Left ventricle myocardium superior (tissue), 1 donor: Measurements from ENCODE around the gene NFIX. TPM values are rescaled to one million over a fixed set of nuclear protein-coding genes. Genes with fewer than 3 reads are reported as not detected.

ENCODE experiments used
- ATAC-seq: fragments of 200-7000 bp; cut with Tn5 transposase; one replicate; pipeline ENCODE4 v1.9.1; 2020; ENCODE audit warnings: mild to moderate bottlenecking, moderate library complexity
- DNase-seq: peaks from one replicate; pipeline ENCODE4 v3.0.0-alpha.2; 2020
- intact Hi-C: fragments of 100-400 bp; cut with micrococcal nuclease; formaldehyde crosslinking; loops from one replicate; pipeline ENCODE4 v1.11.0; 2022
- total RNA-seq: library from RNA; stranded (reverse); fragmentation: NEBNext Ultra II Directional; extraction: Animal tissue kit (Norgen Biotek cat#: 25700); gene quantifications from one replicate; pipeline ENCODE4 v1.2.1, GENCODE V29; 2021
- donor health status: DM: no; HTN: yes; CAD: no; lungs with severe emphysema.

The NFIX gene
- total RNA-seq, 1 donor from 2014 or later = 171 TPM

- DNase-seq = peak; percentile 77
- ATAC-seq = peak; percentile 27
- intact Hi-C loops = no loop called here
These were observed 65.1 kb downstream of the NFIX start for GRCh38 chr19:13060233-13060963.

DNA sequence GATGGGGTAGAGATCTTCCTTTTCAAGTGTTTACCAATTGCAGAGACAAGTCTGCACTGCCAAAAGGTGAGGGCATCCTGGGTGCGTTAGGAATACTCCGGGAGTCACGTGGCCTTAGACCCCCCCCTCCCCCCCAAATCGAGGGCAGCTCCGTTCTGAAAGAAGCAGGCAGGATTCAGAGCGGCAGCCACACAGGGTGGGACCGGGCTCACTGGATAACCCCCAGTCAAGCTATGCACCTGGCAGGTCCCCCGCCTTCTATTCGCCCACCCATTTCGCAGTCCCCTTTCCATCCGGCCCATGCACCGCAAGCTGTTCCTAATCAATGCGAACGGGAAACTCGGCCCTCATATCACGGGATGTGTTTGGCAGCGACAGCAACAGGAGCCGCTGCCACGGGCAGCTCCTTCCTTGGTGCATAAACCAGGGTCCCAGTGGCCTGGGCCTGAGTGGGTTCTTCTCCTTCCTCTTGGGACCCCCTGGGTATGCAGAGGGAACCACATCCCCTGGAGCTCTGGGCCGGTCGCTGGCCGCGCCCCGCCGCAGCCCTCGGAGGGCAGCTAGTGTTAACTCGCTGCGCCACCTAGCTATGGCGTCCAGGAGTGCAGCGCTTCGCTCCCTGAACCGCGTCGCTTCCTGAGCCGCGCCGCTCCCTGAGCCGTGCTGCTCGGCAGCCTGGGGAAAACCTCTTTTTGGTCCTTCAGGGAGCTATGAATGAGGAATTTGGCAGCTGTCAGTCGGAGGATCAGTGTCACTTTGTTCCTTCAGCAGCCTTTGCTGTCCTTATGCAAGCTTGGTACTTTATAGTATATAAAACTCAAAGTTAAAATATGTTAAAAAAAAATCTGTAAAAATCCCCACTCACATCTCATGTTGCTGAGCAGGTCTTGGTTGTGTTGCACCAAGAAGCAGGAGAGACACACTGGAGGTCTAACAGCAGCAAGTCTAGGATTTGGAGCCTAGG, 66.0 kb downstream of the NFIX start:
- peak; percentile 68 for ATAC-seq
- intact Hi-C loops = no loop called here
- peak; percentile 94 for DNase-seq

- intact Hi-C loops = no loop called here
- no peak for ATAC-seq
- no peak for DNase-seq
These were observed 67.0 kb downstream of the NFIX start for GRCh38 chr19:13062317-13062716.

DNA sequence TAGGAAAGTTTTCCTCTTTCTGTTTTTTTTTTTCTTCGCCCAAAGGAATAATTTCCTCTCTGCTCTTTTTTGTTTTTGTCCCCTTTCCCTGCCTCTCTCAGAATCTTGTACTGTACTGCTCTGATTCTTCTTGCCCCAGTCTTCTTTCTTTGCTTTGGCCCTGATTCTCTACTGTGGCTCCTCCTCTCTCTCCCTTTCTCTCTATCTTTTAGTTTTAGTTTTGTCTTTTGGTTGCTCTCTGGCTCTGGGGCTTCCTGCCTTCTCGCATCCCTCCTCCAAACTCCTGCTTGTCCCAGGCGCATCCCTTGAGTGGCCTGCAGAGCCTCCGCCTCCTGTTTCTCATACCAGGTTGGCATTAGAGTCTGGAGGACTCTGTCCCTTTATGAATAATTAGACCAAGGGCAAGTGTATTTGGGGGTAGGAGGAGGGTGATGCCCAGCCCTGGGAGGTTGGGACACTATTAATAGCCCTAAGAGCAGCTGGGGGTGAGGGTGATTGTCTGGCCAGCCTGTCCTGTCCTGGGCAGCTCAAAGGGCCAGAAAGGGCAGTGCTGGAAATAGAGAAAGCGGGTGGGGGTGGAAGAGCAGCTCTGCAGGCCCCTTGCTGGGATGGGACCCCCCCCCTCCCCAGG, 68.3 kb downstream of the NFIX start:
- DNase-seq (peak; percentile 74), ATAC-seq (peak; percentile 79)
- intact Hi-C loops = no loop called here

DNA sequence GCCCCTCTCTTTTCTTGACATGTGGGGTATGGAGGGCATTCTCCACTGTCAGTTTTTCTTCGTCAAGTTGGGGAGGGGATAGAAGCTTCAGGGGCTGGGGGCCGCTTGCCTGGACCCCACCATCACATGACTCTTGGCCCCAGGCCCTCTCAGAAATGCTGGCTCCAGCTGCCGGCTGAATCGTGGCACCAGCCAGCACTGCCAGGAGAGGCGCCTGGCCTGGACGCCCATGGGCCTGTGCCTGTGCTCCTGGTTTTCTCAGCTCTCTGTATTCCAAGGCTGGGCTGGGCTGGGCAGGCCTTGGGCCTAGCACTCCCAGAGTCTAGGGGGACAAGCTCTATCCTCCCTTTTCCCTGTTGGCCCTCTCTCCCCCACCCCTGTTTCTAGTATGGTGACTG, 68.8 kb downstream of the NFIX start:
- intact Hi-C loops = no loop called here
- ATAC-seq = peak; percentile 63
- DNase-seq = peak; percentile 82

DNA sequence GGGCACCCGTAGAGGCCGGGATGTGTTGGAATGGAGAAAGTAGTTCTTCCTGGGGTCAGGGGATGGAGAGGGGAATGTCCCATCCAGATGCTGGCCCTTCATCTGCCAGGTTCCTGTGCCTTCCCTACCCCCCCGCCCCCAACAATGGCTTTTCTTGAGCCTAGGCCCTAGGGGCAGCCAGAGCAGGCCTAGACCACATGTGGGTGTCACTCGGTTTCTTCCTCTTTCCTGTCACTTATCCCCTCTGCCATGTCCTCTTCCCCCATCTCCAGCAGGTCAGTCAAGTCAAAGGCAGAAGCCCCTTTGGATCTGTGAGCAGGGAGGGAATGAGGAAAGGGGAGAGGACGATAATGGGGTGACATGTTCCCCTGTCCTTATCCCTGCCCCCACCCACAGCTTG, 71.0 kb downstream of the NFIX start:
- intact Hi-C loops = no loop called here
- ATAC-seq (no peak), DNase-seq (no peak)

GRCh38 chr19:13066933-13067807, 71.9 kb downstream of the NFIX start:
- ATAC-seq = no peak
- intact Hi-C loops = no loop called here
- no peak for DNase-seq

DNA sequence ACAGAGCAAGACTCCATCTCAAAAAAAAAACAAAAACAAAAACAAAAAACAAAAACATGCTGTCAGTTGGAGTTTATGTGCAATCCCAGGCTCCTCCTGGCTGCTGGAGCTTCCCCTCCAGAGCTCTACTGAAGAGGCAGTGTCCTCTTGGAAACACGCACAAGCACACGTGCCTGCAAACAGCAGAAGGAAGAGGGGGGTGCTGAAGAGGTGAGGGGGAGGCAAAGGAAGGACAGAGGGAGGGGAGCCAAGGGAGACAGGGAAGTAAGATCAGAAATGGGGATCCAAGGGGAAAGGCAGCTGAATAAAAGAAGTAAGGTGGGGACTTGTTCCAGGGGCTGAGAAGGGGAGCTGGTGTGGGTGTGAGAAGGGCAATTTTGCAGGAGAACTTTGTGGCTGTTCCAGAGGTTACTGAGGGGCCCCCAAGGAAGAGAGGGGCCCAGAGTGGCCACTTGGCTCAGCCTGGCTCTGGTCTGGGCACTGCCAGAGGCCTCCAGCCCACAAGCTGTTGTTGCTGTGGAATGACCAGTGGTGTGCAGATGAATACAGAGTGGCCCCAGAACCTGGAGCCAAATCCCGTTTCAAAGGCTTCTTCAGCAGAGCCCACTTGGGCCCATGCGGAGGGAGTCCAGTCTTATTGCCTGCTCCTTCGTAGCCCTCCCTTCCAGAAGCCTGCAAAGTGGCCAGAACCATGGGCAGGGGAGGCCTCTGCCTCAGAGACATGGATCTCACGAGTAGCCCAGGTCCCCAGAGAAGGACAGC, 73.0 kb downstream of the NFIX start:
- ATAC-seq = peak; percentile 30
- intact Hi-C loops = no loop called here
- no peak for DNase-seq

DNA sequence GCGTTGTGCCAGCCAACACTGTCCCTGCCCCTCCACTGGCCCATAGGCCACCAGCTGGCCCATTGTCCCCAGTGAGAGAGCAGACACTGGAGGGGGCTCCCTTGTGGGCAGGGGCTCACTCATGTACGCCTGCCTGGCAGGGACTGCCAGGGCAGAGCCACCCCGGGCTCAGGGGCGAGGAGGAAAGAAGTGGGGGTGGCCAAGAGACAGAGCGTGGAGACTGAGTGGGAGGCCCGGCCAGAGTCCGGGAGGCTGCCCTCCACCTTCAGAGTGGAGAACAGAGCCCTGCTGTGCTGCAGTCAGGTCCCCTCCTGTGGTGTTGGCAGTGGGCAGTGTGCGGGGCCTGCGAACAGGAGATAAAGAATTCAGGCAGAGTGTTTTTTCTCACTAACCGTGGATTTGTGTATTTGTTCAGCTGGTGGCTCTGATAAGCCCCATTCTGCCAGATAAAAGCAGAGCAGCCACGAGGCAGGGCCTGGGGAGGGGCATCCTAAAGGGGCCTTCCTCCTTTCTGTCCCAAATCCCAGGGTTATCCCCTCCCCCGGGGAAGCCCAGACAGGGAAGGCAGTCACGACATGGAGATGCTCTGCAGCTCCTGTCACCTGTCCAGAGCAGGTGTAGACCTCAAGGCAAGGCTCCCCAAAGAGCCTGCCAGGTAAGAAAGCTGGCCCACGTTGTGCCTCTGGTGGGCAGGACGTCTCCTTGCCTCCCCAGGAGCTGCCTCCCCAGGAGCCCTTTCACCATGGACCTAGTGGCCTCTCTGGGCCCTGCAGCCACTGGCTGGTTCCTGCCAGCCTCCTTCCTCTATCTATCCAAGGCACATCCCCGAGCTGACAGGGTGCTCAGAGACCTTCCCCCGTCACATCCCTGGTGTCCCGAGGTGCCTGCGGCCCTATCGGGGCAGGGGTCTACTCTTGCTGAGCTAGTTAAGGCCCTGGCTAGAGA, 74.4 kb downstream of the NFIX start:
- intact Hi-C loops = no loop called here
- DNase-seq = no peak
- ATAC-seq = no peak

- ATAC-seq (no peak), DNase-seq (no peak)
- intact Hi-C loops = no loop called here
These were observed 75.3 kb downstream of the NFIX start for GRCh38 chr19:13070425-13071140.

GRCh38 chr19:13071444-13072187, 76.3 kb downstream of the NFIX start:
- DNase-seq = no peak
- intact Hi-C loops = no loop called here
- no peak for ATAC-seq

- DNase-seq = no peak
- intact Hi-C loops = no loop called here
- peak; percentile 6 for ATAC-seq
These were observed 77.1 kb downstream of the NFIX start for GRCh38 chr19:13072188-13072908.

GRCh38 chr19:13073263-13073662, 78.0 kb downstream of the NFIX start:
- DNase-seq (no peak), ATAC-seq (no peak)
- intact Hi-C loops = no loop called here

DNA sequence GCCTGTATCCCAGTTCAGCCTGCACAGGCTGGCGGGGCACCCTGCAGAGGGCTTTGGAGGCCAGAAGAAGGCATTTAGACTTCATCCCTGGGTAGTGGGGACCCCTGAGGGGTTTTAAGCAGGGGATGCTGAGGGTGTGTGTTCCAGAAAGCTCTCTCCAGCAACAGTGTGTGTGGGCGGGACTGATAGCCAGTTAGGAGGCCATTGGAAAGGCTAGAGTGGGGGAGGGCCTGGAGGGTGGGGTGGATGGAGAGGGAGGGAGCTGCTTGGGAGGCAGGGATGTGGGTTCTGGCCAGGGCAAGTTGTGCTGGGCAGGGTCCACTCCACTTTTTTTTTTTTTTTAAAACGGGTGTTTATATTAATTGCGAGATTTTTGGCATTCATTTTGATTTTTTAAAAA, 79.1 kb downstream of the NFIX start:
- ATAC-seq = no peak
- intact Hi-C loops = no loop called here
- no peak for DNase-seq

GRCh38 chr19:13076320-13076719, 81.0 kb downstream of the NFIX start:
- DNase-seq = no peak
- no peak for ATAC-seq
- intact Hi-C loops = no loop called here
